HG03565 (cell line): ENCODE measurements around the gene NSFL1C.
A peak's percentile ranks its signal among the peaks of the same experiment; 100 is the strongest.
"Not testable (repeated sequence)": the region's sequence is repeated elsewhere in the genome, so short reads cannot be mapped to it uniquely, and the experiment has no call there.

Experiments
- ATAC-seq: cut with Tn5 transposase; IDR thresholded peaks from one replicate; pipeline ENCODE4 v1.9.1; 2021; ENCODE audit warnings: mild to moderate bottlenecking, moderate library complexity; ENCODE audit not compliant: unreplicated experiment

NSFL1C gene

DNA sequence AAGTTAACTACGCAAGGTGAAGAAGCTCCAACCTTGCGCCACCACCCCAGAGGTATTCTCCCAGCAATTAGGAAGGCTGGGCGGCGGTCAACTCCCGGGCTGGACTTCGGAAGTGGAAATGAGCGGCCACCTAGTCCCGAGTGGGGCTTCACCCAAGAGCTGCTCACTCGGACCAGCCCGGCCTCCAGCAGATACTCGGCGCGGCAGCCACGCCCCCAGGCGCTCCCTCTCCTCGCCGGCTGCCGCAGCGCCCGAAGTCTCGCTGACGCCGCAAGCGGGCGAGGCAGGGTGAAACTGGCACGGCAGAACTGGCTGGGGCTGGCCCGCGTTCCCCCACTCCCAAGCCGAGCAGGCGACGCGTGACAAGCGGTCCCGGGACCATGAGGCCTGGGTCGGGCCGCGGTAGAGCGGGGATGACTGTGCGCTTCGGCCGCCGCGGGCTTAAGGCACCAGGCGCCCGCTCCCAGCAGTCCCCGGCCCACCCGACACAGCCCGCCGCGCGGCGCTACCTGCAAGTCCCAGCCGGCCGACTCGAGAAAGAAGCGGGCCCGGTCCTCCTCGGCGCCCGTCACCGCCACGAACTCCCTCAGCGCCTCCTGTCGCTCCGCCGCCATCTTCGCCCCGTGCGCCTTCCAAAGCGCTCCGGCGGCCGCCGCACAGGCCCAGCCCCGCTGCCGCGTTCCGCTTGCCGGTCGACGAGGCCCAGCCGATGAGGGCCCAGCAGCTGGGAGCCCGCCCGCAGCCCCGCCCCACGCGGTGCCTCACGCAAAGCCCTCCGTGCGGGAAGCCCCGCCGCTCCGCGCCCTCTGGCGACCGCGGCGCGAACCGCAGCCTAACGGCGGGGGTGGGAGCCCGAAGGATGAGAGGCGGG is at the start of gene NSFL1C:
TSS of gene NSFL1C (minus strand) at position 639 of the 871 bp plus-strand sequence. CDS start at position 614, 25 bp downstream.
- ATAC-seq, result peak; percentile 80

DNA sequence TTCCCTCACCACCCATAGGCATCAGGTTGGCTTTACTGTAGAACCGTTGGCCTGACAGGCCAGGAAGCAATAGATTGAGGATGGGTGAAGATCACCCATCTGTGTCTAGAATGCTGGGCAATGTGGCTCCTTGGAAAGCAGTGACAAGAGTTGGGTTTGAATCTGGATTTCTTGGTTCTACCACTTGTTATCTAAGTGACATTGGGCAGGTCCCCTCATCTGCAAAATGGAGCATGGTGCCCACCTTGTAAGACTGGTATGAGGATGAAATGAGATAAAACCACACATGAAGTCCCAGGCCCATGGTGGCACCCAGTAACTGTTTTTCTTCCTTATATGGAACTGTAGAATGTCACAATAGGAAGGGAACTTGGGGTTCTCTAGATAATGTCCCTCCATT is 47.2 kb upstream of the NSFL1C start:
- no peak for ATAC-seq

DNA sequence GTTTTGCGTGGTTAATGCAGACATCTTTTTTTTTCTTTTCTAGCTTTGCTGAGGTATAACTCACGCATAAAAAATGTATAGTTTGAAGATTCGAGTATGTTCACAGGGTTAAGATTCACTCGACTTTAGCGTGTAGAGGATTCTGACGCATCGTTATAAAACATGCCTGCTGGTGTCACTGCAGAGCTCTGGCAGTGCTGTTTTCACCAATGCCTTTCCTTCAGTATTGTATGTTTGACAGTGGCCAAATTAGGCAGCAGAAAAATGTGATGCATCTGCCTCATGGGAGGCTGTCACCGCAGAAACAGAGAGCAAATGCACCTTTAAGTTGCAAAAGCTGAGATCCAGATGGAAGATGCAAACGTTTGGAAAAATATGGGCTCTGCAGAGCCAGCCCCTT is 42.6 kb upstream of the NSFL1C start:
- ATAC-seq, result no peak

DNA sequence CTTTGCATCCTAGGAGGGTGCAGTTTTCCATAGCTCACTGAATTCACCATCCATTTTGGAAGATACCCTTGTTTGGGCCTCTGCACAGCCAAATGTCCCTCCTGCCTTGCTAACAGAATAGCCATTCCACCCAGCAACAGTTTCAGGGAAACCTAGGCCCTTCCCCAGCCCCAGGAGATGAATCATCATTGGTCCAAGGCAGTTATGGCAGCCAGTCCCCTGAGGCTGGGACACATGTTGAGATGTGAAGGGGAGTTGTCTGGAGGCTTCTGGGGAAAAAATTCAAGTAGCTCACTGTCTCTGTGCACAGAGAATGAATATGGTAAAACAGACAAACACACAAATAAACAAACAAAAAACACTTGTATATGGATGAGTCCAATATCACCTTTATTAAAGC is 41.9 kb upstream of the NSFL1C start:
- no peak for ATAC-seq

DNA sequence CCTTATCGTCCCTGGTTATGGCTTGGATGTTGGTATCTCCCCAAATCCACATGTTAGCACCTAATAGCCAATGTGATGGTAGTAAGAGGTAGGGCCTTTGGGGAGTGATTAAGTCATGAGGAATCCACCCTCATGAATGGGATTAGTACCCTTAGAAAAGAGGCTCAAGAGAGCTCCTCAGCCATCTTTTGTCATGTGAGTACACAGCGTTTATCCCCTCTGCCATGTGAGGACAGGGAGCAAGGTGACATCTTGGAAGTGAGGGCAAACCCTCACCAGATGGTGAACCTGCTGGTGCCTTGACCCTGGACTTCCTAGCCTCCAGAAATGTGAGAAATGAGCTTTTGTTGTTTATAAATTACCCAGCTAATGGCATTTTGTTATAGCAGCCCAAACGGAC is 40.6 kb upstream of the NSFL1C start:
- no peak for ATAC-seq

DNA sequence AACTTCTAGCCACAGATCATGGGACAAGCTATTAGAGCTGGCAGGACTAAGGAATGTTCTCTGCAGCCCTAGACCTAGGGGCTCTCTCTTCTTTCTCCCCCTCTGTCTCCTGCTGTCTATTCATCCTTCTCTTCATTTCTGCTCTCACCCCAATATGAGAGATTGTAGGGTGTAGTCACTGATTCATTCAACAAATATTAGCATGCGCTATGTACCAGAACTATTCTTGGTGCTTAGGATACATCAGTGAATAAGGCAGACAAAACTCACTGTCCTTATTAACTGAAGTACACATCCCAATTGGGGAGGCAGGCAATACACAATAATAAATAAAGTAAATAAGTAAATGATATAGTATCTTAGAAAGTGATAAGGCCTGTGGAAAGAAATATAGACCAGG is 39.2 kb upstream of the NSFL1C start:
- no peak for ATAC-seq

DNA sequence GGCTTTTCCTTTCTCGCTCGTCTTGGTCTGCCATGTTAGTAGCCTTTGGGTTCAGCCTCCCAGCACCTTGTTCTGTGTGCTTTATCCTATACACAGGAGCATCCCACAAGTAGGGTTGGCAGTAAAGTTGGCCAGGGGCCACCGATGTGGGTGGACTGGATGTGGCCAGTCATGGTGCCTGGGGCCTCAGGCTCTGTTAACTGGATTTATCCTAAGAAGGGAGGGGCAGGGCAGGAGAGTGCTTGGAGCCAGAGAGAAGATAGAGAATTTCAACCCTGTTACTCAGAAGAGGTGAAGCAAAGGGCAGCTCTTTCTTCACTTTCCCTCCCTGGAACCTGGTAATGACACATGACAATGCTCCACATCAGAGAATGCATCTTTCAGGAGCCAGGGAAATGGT is 38.7 kb upstream of the NSFL1C start:
- no peak for ATAC-seq

DNA sequence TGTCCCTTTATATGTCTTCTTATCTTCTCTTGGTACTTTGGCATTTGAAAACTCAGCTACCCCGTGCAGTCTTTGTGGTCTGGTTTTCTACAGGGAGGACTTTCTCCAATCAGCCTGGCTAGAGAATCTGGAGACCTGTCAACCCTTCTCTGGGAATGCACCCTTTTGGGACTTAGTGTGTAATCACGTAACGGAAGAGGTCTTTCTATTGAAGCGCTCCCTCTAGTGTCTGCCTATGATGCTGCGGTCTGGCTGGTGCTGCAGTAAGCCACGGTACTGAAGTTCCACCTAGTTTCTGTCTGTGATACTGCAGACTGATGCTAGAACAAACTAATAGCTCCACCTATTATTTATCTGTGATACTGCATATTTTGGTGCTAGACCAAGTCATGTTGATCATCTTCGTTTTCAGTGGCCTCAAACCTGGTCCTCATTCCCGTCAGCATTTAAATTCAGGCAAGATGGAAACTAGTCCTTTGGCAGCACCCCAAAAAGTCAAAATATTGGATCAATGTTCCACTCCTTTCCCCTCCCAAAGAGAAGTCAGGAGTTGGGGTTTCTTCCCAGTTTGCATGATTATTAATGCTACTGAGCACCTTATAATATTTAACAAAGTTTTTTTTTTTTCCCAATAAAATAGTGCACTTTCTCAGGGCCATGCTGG is 37.0 kb upstream of the NSFL1C start:
- ATAC-seq, result peak; percentile 96

DNA sequence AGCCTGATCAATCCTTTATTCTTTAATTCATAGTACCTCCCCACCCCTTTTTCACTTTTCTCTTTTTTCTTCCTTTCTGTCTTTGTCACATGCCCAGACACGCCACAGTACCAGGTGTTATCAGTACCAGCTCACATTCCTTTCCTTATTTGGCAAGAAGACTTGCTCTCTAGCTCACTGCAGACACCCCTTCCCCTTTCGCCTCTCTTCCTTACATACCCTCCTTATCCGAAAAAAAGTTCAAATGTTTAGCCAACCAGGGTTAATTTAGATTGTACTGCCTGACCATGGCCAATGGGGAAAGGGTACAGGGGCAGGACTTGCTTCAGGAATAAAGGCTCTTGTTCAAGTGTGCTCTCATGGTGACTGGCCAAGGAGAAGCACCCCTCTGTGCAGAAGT is 33.8 kb upstream of the NSFL1C start:
- no peak for ATAC-seq

DNA sequence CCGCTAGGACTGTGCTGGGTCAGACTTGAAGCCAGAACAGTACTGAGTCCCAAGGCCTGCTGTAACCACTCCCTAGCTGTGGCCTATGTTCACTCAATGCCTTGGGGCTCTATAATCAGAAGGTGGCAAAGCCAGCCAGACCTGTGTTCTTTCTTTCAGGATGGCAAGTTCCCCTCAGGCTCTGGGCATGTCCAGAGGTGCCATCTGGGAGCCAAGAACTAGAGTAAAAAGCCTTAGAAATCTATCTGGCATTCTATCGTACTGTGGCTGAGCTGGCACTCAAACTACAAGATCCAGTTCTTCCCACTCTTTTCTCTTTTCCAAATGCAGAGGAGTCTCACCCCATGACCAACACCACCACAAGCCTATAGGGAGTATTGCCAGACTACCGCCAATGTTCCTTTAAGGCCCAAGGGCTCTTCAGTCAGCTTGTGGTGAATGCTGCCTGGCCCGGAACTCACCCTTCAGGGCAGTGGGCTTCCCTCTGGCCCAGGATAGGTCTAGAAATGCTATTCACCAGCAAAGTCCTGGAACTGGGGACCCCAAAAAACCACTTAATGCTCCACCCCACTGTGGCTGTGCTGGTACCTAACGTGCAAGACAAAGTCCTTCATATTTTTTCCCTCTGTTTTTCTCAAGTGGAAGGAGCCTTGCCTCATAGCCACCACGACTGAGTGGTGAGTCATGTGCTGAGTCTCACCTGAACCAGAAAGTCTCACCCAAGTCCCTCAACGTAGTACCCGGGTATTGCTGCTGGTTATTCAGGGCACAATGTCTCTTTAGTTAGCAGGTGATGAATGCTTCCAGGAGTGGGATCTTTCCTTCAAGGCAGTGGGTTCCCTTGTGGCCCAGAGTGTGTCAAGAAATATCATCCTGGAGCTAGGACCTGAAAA is 33.1 kb upstream of the NSFL1C start:
- no peak for ATAC-seq

DNA sequence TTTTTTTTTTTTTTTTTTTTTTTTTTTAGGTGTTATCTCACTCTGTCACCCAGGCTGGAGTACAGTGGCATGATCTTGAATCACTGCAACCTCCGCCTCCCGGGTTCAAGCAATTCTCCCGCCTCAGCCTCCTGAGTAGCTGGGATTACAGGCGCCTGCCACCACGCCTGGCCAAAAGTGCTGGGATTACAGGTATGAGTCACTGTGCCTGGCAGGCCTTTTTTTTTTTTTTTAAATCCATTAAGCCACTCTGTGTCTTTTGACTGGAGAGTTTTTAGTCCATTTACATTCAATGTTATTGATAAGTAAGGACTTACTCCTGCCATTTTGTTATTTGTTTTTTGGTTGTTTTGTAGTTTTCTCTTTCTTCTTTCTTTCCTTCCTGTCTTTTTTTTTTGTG is 30.7 kb upstream of the NSFL1C start:
- ATAC-seq, result not testable (repeated sequence)

DNA sequence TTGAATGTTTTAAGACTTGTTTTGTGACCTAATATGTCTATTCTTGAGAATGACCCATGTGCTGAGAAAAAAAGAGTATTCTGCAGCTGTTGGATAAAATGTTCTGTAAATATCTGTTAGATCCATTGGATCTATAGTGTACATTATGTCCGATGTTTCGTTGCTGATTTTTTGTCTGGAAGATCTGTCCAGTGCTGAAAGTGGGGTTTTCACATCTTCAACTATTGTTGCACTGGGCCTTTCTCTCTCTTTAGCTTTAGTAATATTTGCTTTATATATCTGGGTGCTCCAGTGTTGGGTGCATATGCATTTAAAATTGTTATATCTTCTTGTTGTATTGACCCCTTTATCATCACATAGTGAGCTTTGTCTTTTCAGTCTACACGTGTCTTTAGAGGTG is 30.3 kb upstream of the NSFL1C start:
- no peak for ATAC-seq

DNA sequence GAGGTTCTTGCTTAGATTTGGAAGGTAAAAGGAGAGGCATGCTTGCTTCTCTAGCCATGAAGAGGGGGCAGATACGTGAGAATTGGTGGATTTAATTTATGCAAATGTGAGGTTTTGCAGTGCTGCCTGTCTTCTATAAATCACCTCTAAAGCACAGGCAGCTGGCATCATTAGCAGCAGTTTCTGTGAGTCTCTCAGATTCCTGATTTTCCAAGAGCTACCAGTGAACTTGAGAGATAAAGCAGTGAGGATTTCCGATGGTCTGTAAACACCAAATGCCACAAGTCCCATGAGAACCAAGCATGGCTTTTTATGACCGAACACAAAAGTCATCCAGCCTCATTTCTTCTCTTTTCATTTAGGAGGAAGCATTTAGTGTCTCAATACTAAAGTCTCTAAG is 27.8 kb upstream of the NSFL1C start:
- no peak for ATAC-seq

DNA sequence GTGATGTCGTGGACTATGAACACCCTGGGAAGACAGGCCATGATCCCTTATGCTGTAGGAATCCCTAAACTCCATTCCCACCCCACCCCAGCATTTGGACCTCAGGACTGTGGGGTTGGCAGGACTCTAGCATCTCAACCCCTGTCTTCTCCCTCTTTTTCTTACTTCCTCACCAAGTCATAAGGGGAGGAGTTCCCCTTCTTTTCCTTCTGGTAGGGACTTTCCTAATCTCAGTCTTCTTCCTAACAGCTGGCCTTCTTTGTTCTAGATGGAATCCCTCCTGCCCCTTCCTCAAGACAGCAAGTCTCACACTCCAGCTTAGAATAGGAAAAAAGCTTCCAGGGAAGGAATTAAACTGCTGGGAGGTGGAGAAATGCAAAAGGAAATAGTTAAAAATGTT is 26.9 kb upstream of the NSFL1C start:
- no peak for ATAC-seq

DNA sequence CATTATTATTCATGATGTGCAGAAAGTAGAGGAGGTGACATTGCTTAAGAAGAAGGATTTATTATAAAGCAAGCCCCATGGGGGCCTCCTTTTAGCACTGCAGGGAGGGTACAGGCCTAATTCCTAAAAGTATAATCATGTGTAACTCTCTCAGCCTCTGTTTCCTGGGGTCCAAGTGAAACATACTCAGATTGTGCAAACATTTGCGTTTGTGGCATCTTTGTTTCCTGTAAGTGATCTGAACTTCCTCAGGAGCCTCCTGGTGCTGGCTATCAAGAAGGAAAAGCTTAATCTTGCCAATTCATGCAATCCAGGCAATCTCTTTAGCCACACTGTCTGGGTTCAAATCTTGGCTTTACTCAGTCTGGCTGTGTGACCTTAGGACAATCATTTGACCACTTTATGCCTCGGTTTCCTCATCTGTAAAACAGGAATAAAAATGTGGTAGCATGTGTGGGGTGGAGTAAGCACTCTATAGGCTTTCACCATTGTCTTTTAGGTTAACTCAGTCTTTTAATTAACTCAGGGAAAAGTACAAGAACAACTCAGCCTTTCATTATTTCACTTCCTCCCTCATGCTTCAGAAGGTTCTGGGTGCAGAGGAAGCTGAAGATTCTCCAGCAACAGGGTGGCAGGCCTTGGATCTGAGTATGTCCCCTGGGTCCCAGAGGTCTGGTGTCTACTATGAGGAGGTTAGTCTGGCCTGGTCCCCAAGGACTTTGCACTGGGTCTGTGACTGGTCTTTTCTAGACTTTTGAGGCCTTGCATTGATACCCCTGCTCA is 25.4 kb upstream of the NSFL1C start:
- ATAC-seq, result no peak

DNA sequence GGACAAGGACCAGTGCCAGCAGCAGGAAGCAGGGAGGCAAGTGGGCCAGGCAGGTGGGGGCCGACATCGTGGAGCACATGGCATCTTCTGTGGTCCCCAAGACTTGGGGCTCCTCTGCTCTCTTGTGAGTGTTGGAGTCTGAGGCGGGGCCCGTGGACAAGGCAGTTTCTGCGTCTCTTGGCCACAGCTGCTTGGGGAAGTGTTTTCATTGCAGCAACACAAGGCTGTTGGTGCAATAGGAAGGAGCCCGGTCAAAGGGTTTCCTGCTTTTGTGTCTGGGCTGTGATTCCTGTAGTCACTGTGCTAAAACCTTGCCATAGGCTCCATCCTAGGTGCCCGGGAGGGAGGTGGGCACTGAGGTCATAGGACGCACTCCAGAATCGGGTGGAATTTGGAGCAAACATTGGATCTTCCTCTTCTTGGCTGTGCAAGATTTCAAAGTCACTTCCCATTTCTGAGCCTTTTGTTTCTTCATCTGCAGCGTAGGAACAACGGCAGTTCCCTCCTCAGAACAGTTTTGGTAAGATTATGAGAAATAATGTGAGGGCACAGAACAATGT is 24.7 kb upstream of the NSFL1C start, which contains the start of gene SIRPB2:
TSS of gene SIRPB2 (minus strand) at position 140 of the 560 bp plus-strand sequence. CDS start at position 79, 61 bp downstream.
- no peak for ATAC-seq

DNA sequence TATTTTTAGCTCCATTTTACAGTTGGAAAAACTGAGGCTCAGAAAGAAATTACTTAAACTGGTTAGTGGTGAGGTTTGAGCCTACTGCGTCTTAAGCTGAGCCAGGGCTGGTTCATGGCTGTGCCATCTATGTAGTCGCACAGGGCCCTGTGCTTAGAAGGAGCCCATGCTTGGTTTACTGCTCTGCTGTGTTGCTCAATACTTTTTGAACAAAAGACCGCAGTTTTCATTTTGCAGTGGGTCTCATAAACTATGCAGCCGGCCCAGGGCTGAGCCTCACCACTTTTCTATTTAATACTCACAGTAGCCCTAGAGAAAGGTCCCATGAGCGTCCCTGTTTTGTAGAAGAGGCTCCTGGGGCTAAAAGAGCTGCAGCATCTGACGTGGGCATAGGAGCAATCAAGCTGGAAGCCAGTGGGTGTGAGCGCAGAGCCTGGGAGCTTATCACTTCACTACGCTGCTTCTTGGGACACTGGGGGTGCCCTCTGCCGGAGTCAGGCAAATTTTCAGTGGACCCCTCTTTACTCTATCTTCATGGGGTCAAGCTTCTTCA is 24.1 kb upstream of the NSFL1C start:
- ATAC-seq, result no peak

DNA sequence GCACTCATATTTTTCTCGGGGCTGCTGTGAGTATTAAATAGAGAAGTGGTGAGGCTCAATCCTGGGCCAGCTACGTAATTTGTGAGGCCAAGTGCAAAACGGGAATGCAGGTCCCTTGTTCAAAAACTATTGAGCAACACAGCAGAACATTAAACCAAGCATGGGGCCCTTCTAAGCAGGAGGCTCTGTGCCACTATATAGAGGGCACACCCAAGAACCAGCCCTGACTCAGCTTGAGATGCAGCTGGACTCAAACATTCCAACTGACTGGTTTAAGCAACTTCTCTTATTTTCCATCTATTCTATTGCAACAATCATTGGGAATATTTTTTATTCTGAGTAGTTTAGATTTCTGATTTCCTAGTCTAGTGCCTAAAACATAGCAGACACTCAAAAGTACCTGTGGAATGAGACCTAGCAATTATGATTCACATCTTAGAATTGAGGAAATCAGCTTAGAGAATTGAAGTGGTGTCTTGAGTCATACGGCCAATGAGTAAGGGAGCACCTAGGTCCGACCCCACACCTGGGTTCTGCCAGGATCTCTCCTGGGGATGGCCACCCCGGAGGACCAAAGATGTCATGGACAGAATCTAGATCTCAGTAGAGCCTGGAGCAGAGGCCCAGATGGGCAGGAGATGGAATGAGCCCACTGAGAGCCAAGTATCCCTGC is 23.3 kb upstream of the NSFL1C start:
- no peak for ATAC-seq

DNA sequence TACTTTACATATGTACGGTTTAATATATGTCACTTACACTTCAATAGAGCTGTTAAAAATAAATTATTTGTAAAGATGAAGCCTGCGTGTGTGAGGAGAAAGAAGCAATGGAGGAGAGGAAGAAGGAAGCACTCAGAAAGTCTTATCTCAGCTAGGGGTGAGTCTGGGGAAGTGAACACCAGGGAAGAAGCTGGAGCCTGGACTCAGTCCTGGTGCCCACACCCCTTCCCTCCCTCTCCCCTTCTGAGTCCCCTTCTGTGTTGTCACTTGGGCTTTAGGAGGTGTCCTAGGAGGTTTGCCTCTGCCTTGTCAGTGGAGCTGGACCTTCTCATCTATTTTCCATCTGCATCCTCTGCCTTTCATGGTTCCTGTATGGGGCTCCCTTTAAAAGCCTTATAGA is 22.7 kb upstream of the NSFL1C start:
- ATAC-seq, result no peak
